DOHH2 (cell line): ENCODE measurements around the gene NRAP.

Source experiments
- H3F3A ChIP-seq: fragments of 200-600 bp; sonication (generic), shearing (Covaris generic); 2 replicates; pipeline ENCODE4 v1.6.0; 2016; ENCODE audit warnings: antibody characterized with exemption, mild to moderate bottlenecking; ENCODE audit not compliant: control insufficient read depth, insufficient read depth
- H3K27ac ChIP-seq: fragments of 200-600 bp; sonication (generic); 2 replicates; pipeline ENCODE4 v1.5.1; 2014; ENCODE audit warnings: low read depth, mild to moderate bottlenecking, low read length, moderate library complexity
- H3K27me3 ChIP-seq: fragments of 200-600 bp; sonication (generic); 2 replicates; pipeline ENCODE4 v1.6.1; 2014; ENCODE audit warnings: mild to moderate bottlenecking, low read length, mixed read lengths; ENCODE audit not compliant: control insufficient read depth
- H3K36me3 ChIP-seq: fragments of 200-600 bp; sonication (generic); 2 replicates; pipeline ENCODE4 v1.6.1; 2014; ENCODE audit warnings: mild to moderate bottlenecking, low read length, moderate library complexity, mixed read lengths; ENCODE audit not compliant: control insufficient read depth
- H3K4me1 ChIP-seq: fragments of 200-600 bp; sonication (generic); 2 replicates; pipeline ENCODE4 v1.6.1; 2014; ENCODE audit warnings: mild to moderate bottlenecking, low read length, mixed read lengths; ENCODE audit not compliant: control insufficient read depth
- H3K4me2 ChIP-seq: fragments of 200-600 bp; sonication (generic); 2 replicates; pipeline ENCODE4 v1.6.0; 2014; ENCODE audit warnings: mild to moderate bottlenecking, low read length, moderate library complexity
- H3K4me3 ChIP-seq: fragments of 200-600 bp; sonication (generic); 2 replicates; pipeline ENCODE4 v1.5.1; 2014; ENCODE audit warnings: mild to moderate bottlenecking, low read length, mixed read lengths
- H3K79me2 ChIP-seq: fragments of 200-600 bp; sonication (generic); 2 replicates; pipeline ENCODE4 v1.6.1; 2014; ENCODE audit warnings: mild to moderate bottlenecking, low read length, mixed read lengths; ENCODE audit not compliant: control insufficient read depth
- H3K9me2 ChIP-seq: fragments of 200-600 bp; sonication (generic); replicated peaks from 2 replicates; pipeline ENCODE4 v1.6.1; 2014; ENCODE audit warnings: mild to moderate bottlenecking, low read length, mixed read lengths; ENCODE audit not compliant: control insufficient read depth
- H3K9me3 ChIP-seq: fragments of 200-600 bp; sonication (generic); 2 replicates; pipeline ENCODE4 v1.6.1; 2014; ENCODE audit warnings: antibody characterized with exemption, low read length, mixed read lengths; ENCODE audit not compliant: control insufficient read depth, insufficient read depth
- H4K20me1 ChIP-seq: fragments of 200-600 bp; sonication (generic); 2 replicates; pipeline ENCODE4 v1.6.0; 2014; ENCODE audit warnings: low read depth, mild to moderate bottlenecking, antibody characterized with exemption, low read length, moderate library complexity; ENCODE audit not compliant: control insufficient read depth, insufficient read depth
- EZH2phosphoT487 ChIP-seq: fragments of 200-600 bp; sonication (generic); IDR thresholded peaks from 2 replicates; pipeline ENCODE4 v1.6.1; 2017; ENCODE audit warnings: borderline replicate concordance, mild to moderate bottlenecking, antibody characterized with exemption, low read length, moderate library complexity, mixed read lengths
- TF ChIP-seq, protein P1 (sequence below): fragments of 200-600 bp; sonication (generic); IDR thresholded peaks from one replicate; pipeline ENCODE4 v1.5.1; 2014; ENCODE audit warnings: antibody characterized with exemption, mild to moderate bottlenecking, low read depth, low read length; ENCODE audit not compliant: poor library complexity, severe bottlenecking

NRAP gene

DNA sequence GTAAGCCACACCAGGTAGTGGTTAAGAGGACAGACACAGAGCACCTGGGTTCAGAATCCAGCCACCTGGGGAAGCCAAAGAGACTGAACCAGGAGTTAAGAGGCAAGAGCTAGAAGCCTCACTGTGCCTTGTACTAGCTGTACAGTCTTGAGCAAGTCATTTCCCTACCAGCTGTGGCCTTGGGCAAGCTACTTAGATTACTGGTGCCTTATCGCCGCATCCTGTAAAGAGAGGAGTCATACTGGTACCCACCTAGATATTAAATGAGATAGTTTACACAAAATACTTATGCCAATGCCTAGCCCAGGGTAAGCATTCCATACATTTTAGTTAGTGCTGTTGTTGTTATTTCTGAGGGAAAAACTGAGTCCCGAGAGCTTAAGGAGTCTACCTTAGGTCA lies 63.3 kb downstream of the NRAP start:
- no peak overlapping the region for H3K4me2 ChIP-seq
- no peak overlapping the region for H3K4me3 ChIP-seq
- H4K20me1 ChIP-seq, result no peaks in the 10 kb centered on the region
- H3K27me3 ChIP-seq, result peaks cover 3% of the 10 kb centered on the region; the same call in 1 of the 2 replicates
- no peaks in the 10 kb centered on the region for H3K4me1 ChIP-seq
- no peaks in the 10 kb centered on the region for H3K36me3 ChIP-seq
- H3F3A ChIP-seq, result no peaks in the 10 kb centered on the region
- H3K27ac ChIP-seq, result no peak overlapping the region
- H3K9me3 ChIP-seq, result no peaks in the 10 kb centered on the region
- no peaks in the 10 kb centered on the region for H3K9me2 ChIP-seq
- TF ChIP-seq, protein P1, sequence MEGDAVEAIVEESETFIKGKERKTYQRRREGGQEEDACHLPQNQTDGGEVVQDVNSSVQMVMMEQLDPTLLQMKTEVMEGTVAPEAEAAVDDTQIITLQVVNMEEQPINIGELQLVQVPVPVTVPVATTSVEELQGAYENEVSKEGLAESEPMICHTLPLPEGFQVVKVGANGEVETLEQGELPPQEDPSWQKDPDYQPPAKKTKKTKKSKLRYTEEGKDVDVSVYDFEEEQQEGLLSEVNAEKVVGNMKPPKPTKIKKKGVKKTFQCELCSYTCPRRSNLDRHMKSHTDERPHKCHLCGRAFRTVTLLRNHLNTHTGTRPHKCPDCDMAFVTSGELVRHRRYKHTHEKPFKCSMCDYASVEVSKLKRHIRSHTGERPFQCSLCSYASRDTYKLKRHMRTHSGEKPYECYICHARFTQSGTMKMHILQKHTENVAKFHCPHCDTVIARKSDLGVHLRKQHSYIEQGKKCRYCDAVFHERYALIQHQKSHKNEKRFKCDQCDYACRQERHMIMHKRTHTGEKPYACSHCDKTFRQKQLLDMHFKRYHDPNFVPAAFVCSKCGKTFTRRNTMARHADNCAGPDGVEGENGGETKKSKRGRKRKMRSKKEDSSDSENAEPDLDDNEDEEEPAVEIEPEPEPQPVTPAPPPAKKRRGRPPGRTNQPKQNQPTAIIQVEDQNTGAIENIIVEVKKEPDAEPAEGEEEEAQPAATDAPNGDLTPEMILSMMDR, result no peak
- TF ChIP-seq EZH2phosphoT487, result no peak
- H3K79me2 ChIP-seq, result no peaks in the 10 kb centered on the region

DNA sequence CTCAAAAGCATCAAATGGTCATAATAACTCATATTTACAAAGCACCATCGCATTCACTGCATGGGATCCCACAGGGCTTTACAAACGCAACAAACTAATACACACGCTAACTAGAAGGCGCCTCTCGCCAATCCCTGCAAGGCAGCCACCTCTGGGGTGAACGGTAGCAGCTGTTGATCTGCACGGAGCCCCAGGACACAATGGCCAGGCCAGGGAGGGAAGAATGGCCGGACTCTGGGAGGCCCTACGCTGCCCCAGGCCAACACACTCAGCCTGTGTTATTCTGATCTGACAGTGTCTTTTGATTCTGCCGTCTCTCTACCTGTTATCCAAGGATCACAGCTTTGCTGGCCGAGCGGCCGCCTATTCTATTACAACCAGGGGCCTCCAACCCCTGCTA lies 69.2 kb downstream of the NRAP start:
- Histone ChIP-seq H3K4me2 (no peak overlapping the region), H3K36me3 (no peaks in the 10 kb centered on the region), H3K79me2 (no peaks in the 10 kb centered on the region), H3K9me2 (no peaks in the 10 kb centered on the region), H4K20me1 (no peaks in the 10 kb centered on the region), H3K27me3 (peaks cover 3% of the 10 kb centered on the region; the same call in 1 of the 2 replicates), H3K4me3 (no peak overlapping the region), H3K27ac (no peak overlapping the region), H3F3A (no peaks in the 10 kb centered on the region), H3K4me1 (no peaks in the 10 kb centered on the region), H3K9me3 (no peaks in the 10 kb centered on the region)
- TF ChIP-seq, protein P1, result no peak
- TF ChIP-seq EZH2phosphoT487, result no peak

DNA sequence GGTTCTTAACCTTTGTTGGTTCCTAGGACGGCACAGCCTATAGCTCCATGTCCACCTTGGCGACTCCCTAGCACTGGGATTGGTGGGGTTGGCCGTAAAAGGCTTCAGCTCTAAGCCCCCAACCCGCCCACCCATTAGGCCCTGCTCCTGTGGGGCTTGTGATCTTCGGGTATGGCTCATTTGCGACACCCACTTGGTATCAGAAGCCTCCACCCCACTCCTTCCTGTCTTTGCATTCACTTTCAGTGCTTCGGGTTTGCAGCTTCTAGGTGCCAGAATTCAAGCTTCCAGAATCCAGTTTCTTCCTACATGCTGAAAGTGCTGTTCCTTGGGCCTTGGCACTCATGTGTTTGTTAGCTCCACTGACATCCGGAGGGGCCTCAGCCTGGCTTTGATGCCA lies 71.5 kb downstream of the NRAP start:
- TF ChIP-seq EZH2phosphoT487, result no peak
- TF ChIP-seq, protein P1, result no peak
- Histone ChIP-seq H3K9me2 (no peaks in the 10 kb centered on the region), H3F3A (no peaks in the 10 kb centered on the region), H3K9me3 (no peaks in the 10 kb centered on the region), H3K4me2 (no peak overlapping the region), H3K4me1 (no peaks in the 10 kb centered on the region), H3K4me3 (no peak overlapping the region), H3K36me3 (no peaks in the 10 kb centered on the region), H3K79me2 (no peaks in the 10 kb centered on the region), H4K20me1 (no peaks in the 10 kb centered on the region), H3K27me3 (peaks cover 3% of the 10 kb centered on the region; the same call in 1 of the 2 replicates), H3K27ac (no peak overlapping the region)
